Measurements from ENCODE around the gene FREM1.

DNA sequence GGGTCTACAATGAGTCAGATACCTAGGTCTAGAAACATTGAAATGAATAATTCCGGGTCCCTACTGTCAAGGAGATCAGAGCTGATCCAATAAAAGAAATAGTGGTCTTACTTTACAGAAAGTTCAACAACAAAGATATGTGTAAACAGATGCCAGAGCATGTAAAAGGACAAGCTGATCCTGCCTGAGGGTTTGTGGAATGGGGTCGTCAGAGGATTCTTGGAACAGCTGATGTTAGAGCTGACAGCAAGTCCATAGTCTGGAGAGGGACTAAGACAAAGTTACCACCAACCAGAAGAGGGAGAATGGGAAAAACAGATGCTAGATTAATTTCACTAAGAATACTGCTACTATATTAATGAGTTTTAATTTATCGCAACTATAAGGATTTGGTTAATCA lies 71.5 kb downstream of the FREM1 start:
- TF ChIP-seq, protein P1, sequence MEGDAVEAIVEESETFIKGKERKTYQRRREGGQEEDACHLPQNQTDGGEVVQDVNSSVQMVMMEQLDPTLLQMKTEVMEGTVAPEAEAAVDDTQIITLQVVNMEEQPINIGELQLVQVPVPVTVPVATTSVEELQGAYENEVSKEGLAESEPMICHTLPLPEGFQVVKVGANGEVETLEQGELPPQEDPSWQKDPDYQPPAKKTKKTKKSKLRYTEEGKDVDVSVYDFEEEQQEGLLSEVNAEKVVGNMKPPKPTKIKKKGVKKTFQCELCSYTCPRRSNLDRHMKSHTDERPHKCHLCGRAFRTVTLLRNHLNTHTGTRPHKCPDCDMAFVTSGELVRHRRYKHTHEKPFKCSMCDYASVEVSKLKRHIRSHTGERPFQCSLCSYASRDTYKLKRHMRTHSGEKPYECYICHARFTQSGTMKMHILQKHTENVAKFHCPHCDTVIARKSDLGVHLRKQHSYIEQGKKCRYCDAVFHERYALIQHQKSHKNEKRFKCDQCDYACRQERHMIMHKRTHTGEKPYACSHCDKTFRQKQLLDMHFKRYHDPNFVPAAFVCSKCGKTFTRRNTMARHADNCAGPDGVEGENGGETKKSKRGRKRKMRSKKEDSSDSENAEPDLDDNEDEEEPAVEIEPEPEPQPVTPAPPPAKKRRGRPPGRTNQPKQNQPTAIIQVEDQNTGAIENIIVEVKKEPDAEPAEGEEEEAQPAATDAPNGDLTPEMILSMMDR (IDR thresholded peaks at IDR 0.05; ENCODE audit: low read length) = no peak
- TF ChIP-seq EZH2 (IDR thresholded peaks at IDR 0.05; ENCODE audit: borderline replicate concordance, low read length) = no peak
